Occipital lobe (tissue), 2 donors: Measurements from ENCODE around the gene MYO18A. TPM values are rescaled to one million over a fixed set of nuclear protein-coding genes. Genes with fewer than 3 reads are reported as not detected.

ENCODE experiments used
- DNase-seq: peaks from one replicate; lab custom pipeline; 2025; lab: John Stamatoyannopoulos, UW
- total RNA-seq: library from RNA; depleted of rRNA; stranded (reverse); fragments of >200 nt; gene quantifications from one replicate; pipeline ENCODE4 v1.2.3, GENCODE V29; 2014

The MYO18A gene
- total RNA-seq, 1 donor from 2014 or later: 68.5 TPM

GRCh38 chr17:29129731-29130130 lies 50.5 kb downstream of the MYO18A start:
- no peak for DNase-seq

GRCh38 chr17:29127840-29128239 lies 52.4 kb downstream of the MYO18A start:
- DNase-seq: no peak

- DNase-seq: no peak
Measured at GRCh38 chr17:29126268-29126930, 53.8 kb downstream of the MYO18A start.

GRCh38 chr17:29125651-29126050 lies 54.5 kb downstream of the MYO18A start:
- no peak for DNase-seq

- no peak for DNase-seq
Measured at GRCh38 chr17:29124925-29125273, 55.3 kb downstream of the MYO18A start.

- DNase-seq: no peak
Measured at GRCh38 chr17:29124135-29124924, 55.9 kb downstream of the MYO18A start.

- DNase-seq: no peak
Measured at GRCh38 chr17:29123111-29123510, 57.1 kb downstream of the MYO18A start.

- DNase-seq: no peak
Measured at GRCh38 chr17:29121442-29121841, 58.8 kb downstream of the MYO18A start.

- DNase-seq: no peak
Measured at GRCh38 chr17:29120433-29120832, 59.8 kb downstream of the MYO18A start.

- DNase-seq: no peak
Measured at GRCh38 chr17:29119265-29119664, 60.9 kb downstream of the MYO18A start.

GRCh38 chr17:29116804-29117753 lies 63.1 kb downstream of the MYO18A start:
- DNase-seq: peak; percentile 58

GRCh38 chr17:29115961-29116803 lies 64.0 kb downstream of the MYO18A start:
- peak; percentile 23 for DNase-seq

GRCh38 chr17:29115435-29115834 lies 64.8 kb downstream of the MYO18A start:
- no peak for DNase-seq

GRCh38 chr17:29114141-29114540 lies 66.1 kb downstream of the MYO18A start:
- DNase-seq: no peak

GRCh38 chr17:29113334-29113733 lies 66.9 kb downstream of the MYO18A start:
- no peak for DNase-seq

- no peak for DNase-seq
Measured at GRCh38 chr17:29112771-29113295, 67.4 kb downstream of the MYO18A start.

GRCh38 chr17:29111816-29112499 lies 68.2 kb downstream of the MYO18A start:
- peak; percentile 59 for DNase-seq

GRCh38 chr17:29110372-29110757 lies 69.8 kb downstream of the MYO18A start:
- no peak for DNase-seq

- DNase-seq: no peak
Measured at GRCh38 chr17:29109477-29110371, 70.5 kb downstream of the MYO18A start.
